ENCODE results near the gene AMFR.

Gene AMFR

GRCh38 chr16:56373003-56373402 lies 52.3 kb downstream of the AMFR start:
- TF ChIP-seq JUND (IDR thresholded peaks at IDR 0.05; ENCODE audit: low read depth): peak; percentile 75
- DNase-seq (ENCODE audit: low read depth in 1 of 2, low spot score in 1 of 2): peak in 1 of 2 experiments; percentile 94
- in situ Hi-C loops (cut with HindIII; ENCODE audit: low pct_unique_long_range_greater_than_20kb, low sequenced_read_pairs): no loop called here

GRCh38 chr16:56372013-56372634 lies 53.2 kb downstream of the AMFR start:
- in situ Hi-C loops (cut with HindIII; ENCODE audit: low pct_unique_long_range_greater_than_20kb, low sequenced_read_pairs): no loop called here
- peak in 1 of 2 experiments; percentile 95 for DNase-seq (ENCODE audit: low read depth in 1 of 2, low spot score in 1 of 2)
- peak; percentile 70; the same call in 1 of the 2 replicates for TF ChIP-seq JUND (IDR thresholded peaks at IDR 0.05; ENCODE audit: low read depth)

GRCh38 chr16:56371660-56371937 lies 53.7 kb downstream of the AMFR start:
- in situ Hi-C loops (cut with HindIII; ENCODE audit: low pct_unique_long_range_greater_than_20kb, low sequenced_read_pairs): no loop called here
- TF ChIP-seq JUND (IDR thresholded peaks at IDR 0.05; ENCODE audit: low read depth): no peak
- DNase-seq (ENCODE audit: low read depth in 1 of 2, low spot score in 1 of 2): peak in 1 of 2 experiments; percentile 52

- in situ Hi-C loops (cut with HindIII; ENCODE audit: low pct_unique_long_range_greater_than_20kb, low sequenced_read_pairs): no loop called here
- DNase-seq (ENCODE audit: low read depth in 1 of 2, low spot score in 1 of 2): peak; percentile 42 to 96
- TF ChIP-seq JUND (IDR thresholded peaks at IDR 0.05; ENCODE audit: low read depth): peak; percentile 90
These were observed 54.3 kb downstream of the AMFR start for GRCh38 chr16:56370875-56371659.

- no peak for TF ChIP-seq JUND (IDR thresholded peaks at IDR 0.05; ENCODE audit: low read depth)
- no peak for DNase-seq (ENCODE audit: low read depth in 1 of 2, low spot score in 1 of 2)
- in situ Hi-C loops (cut with HindIII; ENCODE audit: low pct_unique_long_range_greater_than_20kb, low sequenced_read_pairs): no loop called here
These were observed 55.0 kb downstream of the AMFR start for GRCh38 chr16:56370185-56370874.

GRCh38 chr16:56369202-56369601 lies 56.1 kb downstream of the AMFR start:
- TF ChIP-seq JUND (IDR thresholded peaks at IDR 0.05; ENCODE audit: low read depth): no peak
- peak in 1 of 2 experiments; percentile 77 for DNase-seq (ENCODE audit: low read depth in 1 of 2, low spot score in 1 of 2)
- in situ Hi-C loops (cut with HindIII; ENCODE audit: low pct_unique_long_range_greater_than_20kb, low sequenced_read_pairs): no loop called here

- in situ Hi-C loops (cut with HindIII; ENCODE audit: low pct_unique_long_range_greater_than_20kb, low sequenced_read_pairs): no loop called here
- no peak for DNase-seq (ENCODE audit: low read depth in 1 of 2, low spot score in 1 of 2)
- no peak for TF ChIP-seq JUND (IDR thresholded peaks at IDR 0.05; ENCODE audit: low read depth)
These were observed 56.8 kb downstream of the AMFR start for GRCh38 chr16:56368545-56368944.

GRCh38 chr16:56367764-56368163 lies 57.6 kb downstream of the AMFR start:
- TF ChIP-seq JUND (IDR thresholded peaks at IDR 0.05; ENCODE audit: low read depth): no peak
- no peak for DNase-seq (ENCODE audit: low read depth in 1 of 2, low spot score in 1 of 2)
- in situ Hi-C loops (cut with HindIII; ENCODE audit: low pct_unique_long_range_greater_than_20kb, low sequenced_read_pairs): no loop called here

GRCh38 chr16:56366945-56367344 lies 58.4 kb downstream of the AMFR start:
- no peak for DNase-seq (ENCODE audit: low read depth in 1 of 2, low spot score in 1 of 2)
- TF ChIP-seq JUND (IDR thresholded peaks at IDR 0.05; ENCODE audit: low read depth): no peak
- in situ Hi-C loops (cut with HindIII; ENCODE audit: low pct_unique_long_range_greater_than_20kb, low sequenced_read_pairs): no loop called here

GRCh38 chr16:56365552-56365951 lies 59.8 kb downstream of the AMFR start:
- DNase-seq (ENCODE audit: low read depth in 1 of 2, low spot score in 1 of 2): no peak
- TF ChIP-seq JUND (IDR thresholded peaks at IDR 0.05; ENCODE audit: low read depth): no peak
- in situ Hi-C loops (cut with HindIII; ENCODE audit: low pct_unique_long_range_greater_than_20kb, low sequenced_read_pairs): no loop called here

GRCh38 chr16:56364865-56365264 lies 60.5 kb downstream of the AMFR start:
- no peak for DNase-seq (ENCODE audit: low read depth in 1 of 2, low spot score in 1 of 2)
- in situ Hi-C loops (cut with HindIII; ENCODE audit: low pct_unique_long_range_greater_than_20kb, low sequenced_read_pairs): no loop called here
- no peak for TF ChIP-seq JUND (IDR thresholded peaks at IDR 0.05; ENCODE audit: low read depth)

- in situ Hi-C loops (cut with HindIII; ENCODE audit: low pct_unique_long_range_greater_than_20kb, low sequenced_read_pairs): no loop called here
- no peak for TF ChIP-seq JUND (IDR thresholded peaks at IDR 0.05; ENCODE audit: low read depth)
These were observed 61.4 kb downstream of the AMFR start for GRCh38 chr16:56363781-56364565.

More at GRCh38 chr16:56363781-56364565, 61.4 kb downstream of the AMFR start:
- DNase-seq (ENCODE audit: low read depth in 1 of 2, low spot score in 1 of 2): no peak

All from T47D (cell line).